HG03565 (cell line): ENCODE measurements around the gene TTC34.

ENCODE experiments used
- ATAC-seq: cut with Tn5 transposase; IDR thresholded peaks from one replicate; pipeline ENCODE4 v1.9.1; 2021; ENCODE audit warnings: mild to moderate bottlenecking, moderate library complexity; ENCODE audit not compliant: unreplicated experiment

The TTC34 gene

DNA sequence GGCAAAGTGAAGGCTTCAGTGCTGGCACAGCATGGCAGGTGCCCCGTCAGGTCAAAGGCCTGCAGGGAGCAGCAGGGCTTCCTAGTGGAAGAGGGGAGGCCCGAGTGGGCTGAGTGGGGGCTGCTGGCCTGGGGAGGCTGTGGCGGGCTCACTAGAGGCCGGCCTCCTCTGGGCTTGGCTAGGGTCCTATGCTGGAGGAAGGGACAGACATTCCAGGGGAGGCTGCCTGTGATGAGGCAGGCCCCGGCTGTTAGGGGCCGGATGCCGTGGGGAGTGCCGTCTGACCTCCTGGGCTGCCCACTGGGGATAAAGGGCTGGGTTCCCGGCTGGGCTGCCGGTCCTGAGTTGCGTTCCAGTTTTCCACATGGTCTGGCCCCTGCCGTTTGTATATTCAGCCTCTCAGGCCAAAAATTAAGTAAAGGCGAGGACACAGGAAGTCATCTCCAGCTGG is 193.8 kb downstream of the TTC34 start:
- no peak for ATAC-seq

DNA sequence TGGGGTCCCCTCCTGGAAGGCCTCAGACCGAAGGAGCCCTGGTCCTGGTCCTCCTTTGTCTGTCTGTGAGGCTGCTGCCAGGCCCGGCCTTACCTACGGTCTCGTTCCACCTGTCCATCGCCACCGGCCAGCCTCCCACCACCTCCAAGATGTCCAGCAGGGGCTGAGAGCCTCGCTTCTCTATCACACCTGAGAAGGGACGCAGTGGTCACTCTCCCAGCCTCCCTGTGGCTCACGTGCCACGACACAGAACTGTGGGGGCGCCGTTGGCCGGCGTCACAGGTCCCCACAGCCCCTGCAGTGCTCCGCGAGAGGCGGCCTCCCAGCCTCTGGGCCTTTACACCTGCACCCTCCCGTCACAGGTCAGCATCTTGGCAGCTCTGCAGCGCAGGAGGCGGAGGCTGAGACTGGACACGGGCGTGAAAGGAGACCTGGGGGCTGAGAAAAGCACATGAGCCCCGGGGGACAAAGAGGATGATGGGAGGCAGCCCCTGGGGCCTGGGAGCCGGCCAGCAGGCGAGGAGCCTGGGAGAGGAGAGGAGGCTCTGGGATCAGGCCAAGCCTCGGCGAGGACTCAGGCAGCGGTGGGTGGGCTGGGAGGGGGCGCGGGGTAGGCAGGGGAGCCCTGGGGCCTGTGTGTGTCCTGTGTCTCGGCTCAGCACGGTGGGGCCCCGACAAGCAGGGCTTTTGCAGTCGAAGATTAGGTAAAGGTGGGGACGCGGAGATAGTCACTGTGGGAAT is 194.4 kb downstream of the TTC34 start:
- ATAC-seq, result no peak

DNA sequence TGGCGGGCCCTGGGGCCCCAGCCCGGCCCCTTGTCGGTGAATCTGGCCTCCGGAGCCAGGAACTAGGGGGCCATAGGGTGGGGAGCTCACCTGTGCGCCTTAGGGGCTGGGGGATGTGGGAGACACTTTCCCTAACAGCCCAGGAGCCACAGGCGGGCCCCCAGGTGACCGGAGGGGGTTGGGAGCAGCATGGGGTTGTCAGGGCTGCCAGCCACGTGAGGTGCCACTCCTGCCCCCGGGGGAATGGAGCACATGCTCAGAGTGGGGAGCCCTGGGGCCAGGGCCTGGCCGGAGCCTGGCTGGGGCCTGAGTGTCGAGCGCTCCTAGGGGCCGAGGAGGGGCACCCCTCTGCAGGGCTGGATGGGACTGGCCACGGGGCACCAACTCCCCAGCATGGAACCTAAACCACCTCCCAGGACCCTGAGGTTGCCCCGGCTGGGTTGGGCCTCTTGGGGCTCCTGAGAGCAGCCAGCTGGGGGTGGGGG is 195.1 kb downstream of the TTC34 start:
- ATAC-seq, result no peak

DNA sequence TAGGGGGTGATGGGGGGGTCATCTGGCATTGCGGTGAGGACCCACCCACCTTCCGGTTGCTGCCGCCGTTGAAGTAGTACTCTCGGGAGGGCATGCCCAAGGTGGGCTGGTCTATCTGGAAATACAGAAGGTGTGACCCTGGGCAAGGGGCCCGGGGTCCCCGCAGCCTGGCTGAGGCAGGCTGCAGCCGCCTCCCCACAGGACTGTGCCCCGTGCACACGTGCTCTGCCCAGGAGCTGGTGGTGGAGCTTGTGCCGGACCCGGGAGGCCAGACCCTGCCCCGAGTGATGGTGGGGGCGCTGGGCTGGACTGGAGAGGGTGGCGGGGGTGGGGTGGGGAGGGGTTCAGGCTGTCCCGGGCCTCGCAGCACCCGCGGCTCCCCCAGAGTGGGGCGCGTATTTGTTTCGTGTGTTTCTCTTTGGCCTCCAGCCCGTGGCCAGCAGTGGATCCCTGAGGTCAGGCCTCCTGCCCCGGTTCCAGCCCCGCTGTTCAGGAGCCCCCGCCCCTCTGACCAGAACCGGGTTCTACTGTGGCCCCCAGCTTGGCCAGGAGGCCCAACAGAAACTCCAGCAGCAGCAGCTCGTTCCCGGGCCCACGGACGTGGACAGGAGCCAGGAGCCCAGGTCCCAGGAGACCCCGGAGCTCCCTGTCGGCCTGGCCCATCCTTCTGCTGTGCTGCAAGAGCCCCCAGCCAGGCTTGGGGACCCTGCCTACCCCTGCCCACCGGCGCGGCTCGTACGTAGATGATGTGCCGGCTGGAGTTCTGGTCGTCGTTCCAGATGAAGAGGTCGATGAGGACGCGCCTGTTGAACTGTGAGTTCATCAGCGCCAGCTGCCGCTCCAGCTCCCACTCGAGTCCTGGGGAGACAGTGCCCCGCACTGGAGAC is 195.7 kb downstream of the TTC34 start:
- no peak for ATAC-seq

- no peak for ATAC-seq
Observed at GRCh38 chr1:2604844-2605508, 196.5 kb downstream of the TTC34 start.

DNA sequence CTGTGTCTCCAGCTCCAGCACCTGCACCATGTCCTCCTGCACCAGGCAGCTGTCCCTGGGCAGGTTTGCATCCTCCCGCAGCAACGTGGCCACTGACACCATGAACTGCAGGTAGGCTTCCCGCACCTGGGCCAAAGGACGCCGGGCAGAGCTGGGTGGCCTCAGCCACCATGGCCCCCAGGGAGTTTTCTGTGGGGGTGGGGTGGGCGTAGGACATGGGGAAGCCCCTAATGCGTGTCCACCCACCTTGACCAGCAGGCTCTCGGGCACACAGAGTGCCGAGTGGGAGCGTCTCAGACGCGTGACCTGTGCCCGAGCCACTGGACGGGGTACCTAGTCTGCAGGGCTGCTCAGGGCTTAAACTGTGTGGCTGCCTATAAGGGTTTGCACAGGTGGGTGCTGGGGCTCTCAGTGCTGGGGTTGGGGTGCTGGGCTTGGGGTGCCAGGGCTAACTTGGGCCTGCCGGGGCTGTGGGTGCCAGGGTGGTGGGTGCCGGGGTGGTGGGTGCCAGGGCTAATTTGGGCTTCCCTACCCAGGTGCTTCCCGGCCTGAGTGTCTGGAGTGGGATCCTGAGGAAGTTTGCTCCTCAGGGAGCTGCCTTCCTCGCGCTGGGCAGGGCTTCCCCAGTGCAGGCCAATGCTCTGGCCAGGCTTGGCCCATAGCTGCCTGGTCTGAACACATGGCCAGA is 197.2 kb downstream of the TTC34 start:
- no peak for ATAC-seq

DNA sequence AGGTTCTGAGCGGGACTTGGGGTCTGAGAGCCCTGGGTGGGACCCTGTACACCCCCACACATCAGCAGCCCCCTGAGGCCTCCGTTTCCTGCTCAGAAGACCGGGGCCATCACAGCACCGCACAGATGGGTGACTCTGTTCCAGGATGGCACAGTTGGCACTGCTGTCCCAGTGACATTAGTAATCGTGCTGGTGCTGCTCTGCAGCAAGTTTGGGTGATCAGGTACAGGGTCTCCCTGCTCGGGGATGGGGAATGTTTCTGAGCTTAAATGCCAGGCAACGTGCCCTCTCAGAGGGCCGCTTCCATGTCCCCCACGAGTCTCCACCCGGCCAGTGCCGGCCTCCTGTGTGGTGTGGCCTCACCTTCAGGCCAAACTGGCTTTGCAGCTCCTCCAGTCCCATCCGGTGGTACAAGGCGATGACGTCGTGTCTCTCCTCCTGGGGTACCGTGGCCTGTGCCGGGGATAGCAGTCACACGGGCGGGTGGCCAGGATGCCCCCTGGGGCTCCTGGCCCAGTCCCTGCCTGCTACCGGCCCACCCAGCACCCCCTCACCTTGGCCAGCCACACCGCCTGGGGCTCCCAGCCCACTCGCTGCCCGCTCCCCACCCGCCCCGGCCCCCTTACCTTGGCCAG is 197.9 kb downstream of the TTC34 start:
- ATAC-seq, result no peak

- ATAC-seq, result no peak
Observed at GRCh38 chr1:2602866-2603520, 198.5 kb downstream of the TTC34 start.

GRCh38 chr1:2602311-2602835 is 199.1 kb downstream of the TTC34 start:
- ATAC-seq, result no peak

- ATAC-seq, result no peak
Observed at GRCh38 chr1:2601721-2602303, 199.7 kb downstream of the TTC34 start.

- ATAC-seq, result no peak
Observed at GRCh38 chr1:2598329-2598931, 203.1 kb downstream of the TTC34 start.

DNA sequence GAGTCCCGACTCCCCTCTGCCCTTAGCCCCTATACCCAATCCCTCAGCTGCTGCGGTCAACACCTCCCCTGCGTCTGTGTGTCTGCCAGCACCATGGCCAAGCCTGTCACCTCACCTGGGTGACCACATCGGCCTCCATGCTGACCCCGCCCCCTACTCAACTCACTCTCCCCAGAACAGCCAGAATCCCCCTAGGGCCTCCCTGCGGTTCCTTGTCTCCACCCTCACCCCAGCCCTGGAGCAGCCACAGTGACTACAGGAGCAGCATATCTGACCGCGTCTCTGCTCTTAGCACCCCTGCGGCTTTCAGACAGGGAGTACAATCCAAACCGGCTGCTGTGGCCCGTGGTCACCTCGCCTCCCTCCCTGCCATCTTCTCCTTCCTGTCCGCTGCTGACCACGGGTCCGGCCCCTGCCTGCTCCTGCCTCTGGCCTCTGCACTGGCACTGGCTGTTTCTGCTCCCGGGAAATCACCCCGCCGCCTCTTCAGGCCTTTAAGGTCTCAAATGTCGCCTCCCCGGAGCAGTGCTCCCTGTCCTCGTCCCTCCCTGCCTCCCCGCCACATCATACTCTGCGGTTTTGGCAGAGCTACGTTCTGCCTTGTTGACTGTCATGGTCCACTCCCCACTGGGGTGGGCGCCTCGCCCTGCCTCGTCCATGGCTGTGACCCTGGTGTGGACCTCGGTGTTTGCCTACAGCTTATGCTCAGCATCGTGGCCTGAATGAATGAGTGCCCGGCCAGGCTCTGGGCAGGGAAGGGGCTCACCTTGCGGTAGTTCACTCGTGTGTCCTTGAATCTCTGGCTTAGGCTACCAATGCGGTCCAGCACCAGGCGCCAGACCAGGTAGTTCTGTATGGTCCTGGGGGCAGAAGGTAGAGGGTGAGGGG is 203.8 kb downstream of the TTC34 start:
- no peak for ATAC-seq

DNA sequence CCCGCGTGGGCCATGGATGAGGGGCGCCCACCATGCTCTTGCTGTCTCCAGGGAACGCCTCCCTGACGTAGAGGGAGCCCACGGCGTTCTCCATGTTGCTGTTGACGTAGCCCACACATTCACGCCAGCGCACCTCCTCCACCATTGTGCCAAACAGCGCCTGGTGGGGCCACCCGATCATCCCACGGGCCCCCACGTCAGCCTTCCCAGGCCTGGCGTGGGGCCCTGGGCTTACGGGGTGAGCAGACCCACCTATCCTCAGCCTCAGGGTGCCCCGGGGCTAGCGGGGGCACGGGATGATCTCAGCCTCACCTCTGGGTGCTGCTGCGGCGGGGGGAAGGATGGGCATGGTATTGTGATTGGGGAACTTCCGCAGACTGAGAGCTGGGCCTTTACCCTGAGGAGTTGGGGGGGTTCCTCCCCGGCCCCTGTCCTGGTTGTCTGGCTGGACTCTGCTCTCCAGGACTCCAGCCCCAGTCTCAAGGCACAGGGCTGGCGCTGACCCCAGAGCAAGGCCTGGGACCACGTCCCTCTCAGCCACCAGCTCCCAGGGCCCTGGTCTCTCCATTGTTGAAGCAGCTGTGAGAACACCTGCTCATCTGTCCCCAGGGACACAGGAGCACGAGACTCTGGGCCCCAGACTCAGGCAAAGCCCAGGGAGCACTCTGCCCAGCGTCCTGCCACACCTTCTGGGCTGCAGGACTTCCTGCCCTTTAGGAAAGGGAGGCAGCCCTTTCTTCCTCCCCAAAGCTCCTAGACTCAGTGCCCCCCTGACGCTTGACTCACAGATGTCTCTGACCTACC is 204.8 kb downstream of the TTC34 start:
- ATAC-seq, result no peak

- ATAC-seq, result no peak
Observed at GRCh38 chr1:2595812-2596529, 205.5 kb downstream of the TTC34 start.

DNA sequence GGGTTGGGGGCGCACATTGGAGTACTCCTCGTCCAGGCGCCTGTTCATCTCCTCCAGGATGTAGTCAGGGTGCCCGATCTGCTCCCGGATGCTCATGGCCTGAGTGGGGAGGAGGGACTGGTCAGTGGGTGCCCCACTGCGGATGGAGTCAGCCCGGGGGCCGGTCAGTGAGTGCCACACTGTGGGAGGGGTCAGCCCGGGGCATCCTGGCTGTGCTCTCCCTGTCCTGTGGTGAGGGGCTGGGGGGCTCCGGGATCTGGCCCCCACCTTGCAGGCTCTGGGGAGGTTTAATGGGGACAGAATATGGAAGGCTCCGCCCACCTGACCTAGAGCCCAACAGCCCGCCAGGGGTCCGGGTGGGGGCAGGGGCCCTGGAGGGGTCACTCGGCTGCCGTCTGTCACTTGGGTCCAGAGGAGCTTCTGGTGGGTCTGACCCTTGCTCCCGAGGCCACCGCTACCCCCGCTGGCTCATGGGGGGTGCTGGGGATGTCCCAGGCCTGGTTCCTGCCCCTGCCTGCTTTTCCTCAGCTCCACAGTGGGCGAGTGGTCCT is 206.2 kb downstream of the TTC34 start:
- ATAC-seq, result no peak

- ATAC-seq, result no peak
Observed at GRCh38 chr1:2594641-2595131, 206.8 kb downstream of the TTC34 start.
